GM23338 (cell line): Measurements from ENCODE around the gene FYN. TPM values are rescaled to one million over a fixed set of nuclear protein-coding genes. Genes with fewer than 3 reads are reported as not detected.

Source experiments
- ATAC-seq: fragments of 200-7000 bp; cut with Tn5 transposase; 3 replicates; pipeline ENCODE4 v1.9.1; 2020
- DNase-seq: peaks from one replicate; pipeline ENCODE4 v3.0.0-alpha.2; 2015; ENCODE audit warnings: low spot score
- H2AFZ ChIP-seq: fragments of 200-600 bp; sonication (generic); 2 replicates; pipeline ENCODE4 v1.8.0; 2016; ENCODE audit warnings: antibody characterized with exemption, mild to moderate bottlenecking, moderate library complexity
- H3F3A ChIP-seq: fragments of 200-600 bp; sonication (generic); replicated peaks from 2 replicates; pipeline ENCODE4 v1.8.0; 2017; ENCODE audit warnings: antibody characterized with exemption, mixed run types, low read depth
- H3K27ac ChIP-seq: fragments of 200-600 bp; sonication (generic); 2 replicates; pipeline ENCODE4 v1.6.1; 2016; ENCODE audit warnings: low read depth
- H3K27me3 ChIP-seq: fragments of 200-600 bp; sonication (generic); 2 replicates; pipeline ENCODE4 v1.8.0; 2016; ENCODE audit warnings: mild to moderate bottlenecking, mixed run types, moderate library complexity; ENCODE audit not compliant: insufficient read depth
- H3K36me3 ChIP-seq: fragments of 200-600 bp; sonication (generic); 2 replicates; pipeline ENCODE4 v1.8.0; 2016; ENCODE audit warnings: mild to moderate bottlenecking; ENCODE audit not compliant: insufficient read depth
- H3K4me1 ChIP-seq: fragments of 200-600 bp; sonication (generic); 2 replicates; pipeline ENCODE4 v1.8.0; 2016; ENCODE audit warnings: mild to moderate bottlenecking, moderate library complexity; ENCODE audit not compliant: insufficient read depth
- H3K4me2 ChIP-seq: fragments of 200-600 bp; sonication (generic); 2 replicates; pipeline ENCODE4 v1.7.1; 2017; ENCODE audit warnings: mixed run types
- H3K4me3 ChIP-seq: fragments of 200-600 bp; sonication (generic); 2 replicates; pipeline ENCODE4 v1.6.1; 2016; ENCODE audit warnings: mixed run types
- H3K79me2 ChIP-seq: fragments of 200-600 bp; sonication (generic); replicated peaks from 2 replicates; pipeline ENCODE4 v1.8.0; 2017; ENCODE audit warnings: mild to moderate bottlenecking; ENCODE audit not compliant: insufficient read depth
- H3K9me2 ChIP-seq: fragments of 200-600 bp; sonication (generic); 2 replicates; pipeline ENCODE4 v1.8.0; 2017; ENCODE audit not compliant: insufficient read depth
- H4K20me1 ChIP-seq: fragments of 200-600 bp; sonication (generic); replicated peaks from 2 replicates; pipeline ENCODE4 v1.8.0; 2017; ENCODE audit warnings: mild to moderate bottlenecking; ENCODE audit not compliant: insufficient read depth
- H3K27ac Mint-ChIP-seq: 2 replicates; pipeline ENCODE4 v1.8.0; 2020; ENCODE audit warnings: inconsistent platforms, mild to moderate bottlenecking, moderate library complexity, mixed read lengths
- H3K27me3 Mint-ChIP-seq: 3 replicates; pipeline ENCODE4 v1.8.0; 2022; ENCODE audit warnings: low read depth, mild to moderate bottlenecking, moderate library complexity, mixed read lengths, inconsistent platforms; ENCODE audit not compliant: insufficient read depth, poor library complexity
- H3K36me3 Mint-ChIP-seq: 3 replicates; pipeline ENCODE4 v1.8.0; 2021; ENCODE audit warnings: low read depth, mild to moderate bottlenecking, inconsistent platforms, moderate library complexity, mixed read lengths
- H3K4me1 Mint-ChIP-seq: 3 replicates; pipeline ENCODE4 v1.8.0; 2020; ENCODE audit warnings: mild to moderate bottlenecking, inconsistent platforms, mixed read lengths
- H3K4me3 Mint-ChIP-seq: 3 replicates; pipeline ENCODE4 v1.8.0; 2021; ENCODE audit warnings: moderate library complexity, mild to moderate bottlenecking, inconsistent platforms, mixed read lengths
- H3K9me3 Mint-ChIP-seq: 3 replicates; pipeline ENCODE4 v1.8.0; 2020; ENCODE audit warnings: moderate library complexity, mild to moderate bottlenecking, inconsistent platforms, mixed read lengths
- CREB1 ChIP-seq: fragments of 250-450 bp; sonication (Bioruptor Pico); IDR thresholded peaks from 2 replicates; pipeline ENCODE4 v1.5.0; 2020; ENCODE audit warnings: low read depth, mild to moderate bottlenecking, moderate library complexity
- EZH2 ChIP-seq: fragments of 200-600 bp; sonication (generic); IDR thresholded peaks from one replicate; pipeline ENCODE4 v1.8.0; 2017; ENCODE audit warnings: antibody characterized with exemption, mild to moderate bottlenecking, low read depth; ENCODE audit not compliant: unreplicated experiment
- EZH2phosphoT487 ChIP-seq: fragments of 200-600 bp; sonication (generic); IDR thresholded peaks from one replicate; pipeline ENCODE4 v1.8.1; 2018; ENCODE audit warnings: antibody characterized with exemption; ENCODE audit not compliant: unreplicated experiment
- JUNB ChIP-seq: IDR thresholded peaks from one replicate; pipeline ENCODE4 v1.6.1; 2016; ENCODE audit warnings: antibody characterized with exemption; ENCODE audit not compliant: unreplicated experiment
- NANOG ChIP-seq: IDR thresholded peaks from 2 replicates; pipeline ENCODE4 v1.6.1; 2016; ENCODE audit warnings: antibody characterized with exemption, borderline replicate concordance
- POLR2AphosphoS5 ChIP-seq: IDR thresholded peaks from 2 replicates; pipeline ENCODE4 v1.6.1; 2016; ENCODE audit warnings: antibody characterized with exemption, low read depth
- STAT1 ChIP-seq: IDR thresholded peaks from one replicate; pipeline ENCODE4 v1.6.1; 2016; ENCODE audit warnings: antibody characterized with exemption; ENCODE audit not compliant: unreplicated experiment
- ZNF114 ChIP-seq: fragments of 250-450 bp; sonication (Bioruptor Pico); IDR thresholded peaks from 2 replicates; pipeline ENCODE4 v1.5.0; 2020; ENCODE audit warnings: mild to moderate bottlenecking, moderate library complexity
- ZNF331 ChIP-seq: fragments of 250-450 bp; sonication (Bioruptor Pico); IDR thresholded peaks from 2 replicates; pipeline ENCODE4 v1.5.0; 2020; ENCODE audit warnings: low read depth, mild to moderate bottlenecking, moderate library complexity
- polyA plus RNA-seq: library from polyadenylated mRNA; unstranded; fragments of >200 nt; fragmentation: Nextera tagmentation; extraction: Ambion mirVana; gene quantifications from 2 replicates; pipeline ENCODE4 v1.2.1, GENCODE V29; 2016
- total RNA-seq: library from RNA; depleted of rRNA; stranded (reverse); fragments of >200 nt; shearing (Covaris generic); gene quantifications from 2 replicates; pipeline ENCODE4 v1.2.3, GENCODE V29; 2014
- TF ChIP-seq, protein P1 (sequence below): IDR thresholded peaks from one replicate; pipeline ENCODE4 v1.6.1; 2018; ENCODE audit warnings: antibody characterized with exemption; ENCODE audit not compliant: unreplicated experiment
- TF ChIP-seq, protein P2 (sequence below): fragments of 250-450 bp; sonication (Bioruptor Pico); IDR thresholded peaks from 2 replicates; pipeline ENCODE4 v1.5.0; 2020; ENCODE audit warnings: mild to moderate bottlenecking, moderate library complexity
- TF ChIP-seq, protein P3 (sequence below): IDR thresholded peaks from 2 replicates; pipeline ENCODE4 v1.6.1; 2016; ENCODE audit warnings: antibody characterized with exemption
- TF ChIP-seq, protein P4 (sequence below), 2 experiments: fragments of 200-600 bp in 1 of 2; sonication (generic) in 1 of 2; conservative IDR thresholded peaks; 2 replicates each; pipeline versions ENCODE4 v1.5.1 to v1.6.1; 2016 to 2017; ENCODE audit warnings: antibody characterized with exemption in 2 of 2, low read depth in 2 of 2, mild to moderate bottlenecking in 2 of 2, moderate library complexity in 1 of 2

FYN gene
- total and polyA plus RNA-seq, 2 experiments from 2014 or later = 46.8 to 143 TPM

DNA sequence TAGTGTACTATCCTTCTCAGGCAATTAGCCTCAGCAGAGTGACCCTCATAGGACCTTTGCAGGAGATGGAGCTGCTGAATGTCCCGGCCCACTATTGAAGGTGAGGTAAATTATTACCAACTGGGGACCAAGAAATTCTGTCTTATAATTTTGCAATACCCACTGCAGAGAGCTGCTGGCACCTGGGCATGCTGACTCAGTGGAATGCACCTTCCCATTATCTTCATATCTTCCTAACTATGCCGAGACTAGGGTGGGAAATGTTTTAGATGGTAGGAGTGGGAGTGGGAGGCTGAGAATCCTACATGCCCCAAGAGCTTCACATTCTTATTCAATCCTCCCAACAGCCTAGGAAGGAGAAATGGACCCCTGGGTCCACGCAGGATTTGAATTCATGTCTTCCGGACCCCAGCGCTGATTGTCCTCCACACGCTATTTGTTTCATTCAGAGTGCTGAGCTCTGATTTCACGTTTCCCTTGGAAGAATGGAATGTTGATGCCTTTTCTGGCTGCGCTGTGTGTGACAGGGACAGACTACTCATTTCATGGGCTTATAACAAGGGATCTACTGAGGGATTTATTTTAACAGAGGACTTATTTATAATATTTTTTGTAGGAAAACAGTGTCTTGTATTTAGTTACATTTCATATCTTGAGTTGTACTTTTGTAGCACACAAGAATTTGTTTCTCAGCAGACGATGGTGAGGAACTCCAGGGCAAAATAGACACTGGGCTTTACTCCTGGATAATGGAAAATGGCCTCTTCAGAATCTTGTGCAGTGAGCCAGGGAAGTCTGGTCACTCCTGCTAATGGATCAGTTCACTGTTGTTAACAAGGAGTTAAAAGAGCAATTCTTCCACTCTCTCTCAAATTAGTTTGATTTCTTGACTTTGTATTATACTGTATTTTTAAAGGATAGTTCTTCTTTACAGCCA lies 66.4 kb downstream of the FYN start:
- Histone ChIP-seq H2AFZ (no peak overlapping the region), H3K36me3 (no peaks in the 10 kb centered on the region), H3K4me2 (no peak overlapping the region), H3F3A (no peaks in the 10 kb centered on the region), H3K9me2 (no peaks in the 10 kb centered on the region), H3K4me1 (no peaks in the 10 kb centered on the region; the same call in 1 of the 2 replicates), H3K4me3 (no peak overlapping the region), H3K27ac (no peak overlapping the region), H3K79me2 (peaks cover 12% of the 10 kb centered on the region), H3K27me3 (no peaks in the 10 kb centered on the region), H4K20me1 (0 out of 2 replicates have a peak, but pooled peaks cover 16% of the 10 kb centered on the region)
- no peak for DNase-seq
- H3K4me1 Mint-ChIP-seq = peaks cover 30% of the 10 kb centered on the region
- H3K4me3 Mint-ChIP-seq = no peak overlapping the region
- no peaks in the 10 kb centered on the region for H3K9me3 Mint-ChIP-seq
- no peak for ATAC-seq
- no peak for TF ChIP-seq STAT1
- TF ChIP-seq, protein P1, sequence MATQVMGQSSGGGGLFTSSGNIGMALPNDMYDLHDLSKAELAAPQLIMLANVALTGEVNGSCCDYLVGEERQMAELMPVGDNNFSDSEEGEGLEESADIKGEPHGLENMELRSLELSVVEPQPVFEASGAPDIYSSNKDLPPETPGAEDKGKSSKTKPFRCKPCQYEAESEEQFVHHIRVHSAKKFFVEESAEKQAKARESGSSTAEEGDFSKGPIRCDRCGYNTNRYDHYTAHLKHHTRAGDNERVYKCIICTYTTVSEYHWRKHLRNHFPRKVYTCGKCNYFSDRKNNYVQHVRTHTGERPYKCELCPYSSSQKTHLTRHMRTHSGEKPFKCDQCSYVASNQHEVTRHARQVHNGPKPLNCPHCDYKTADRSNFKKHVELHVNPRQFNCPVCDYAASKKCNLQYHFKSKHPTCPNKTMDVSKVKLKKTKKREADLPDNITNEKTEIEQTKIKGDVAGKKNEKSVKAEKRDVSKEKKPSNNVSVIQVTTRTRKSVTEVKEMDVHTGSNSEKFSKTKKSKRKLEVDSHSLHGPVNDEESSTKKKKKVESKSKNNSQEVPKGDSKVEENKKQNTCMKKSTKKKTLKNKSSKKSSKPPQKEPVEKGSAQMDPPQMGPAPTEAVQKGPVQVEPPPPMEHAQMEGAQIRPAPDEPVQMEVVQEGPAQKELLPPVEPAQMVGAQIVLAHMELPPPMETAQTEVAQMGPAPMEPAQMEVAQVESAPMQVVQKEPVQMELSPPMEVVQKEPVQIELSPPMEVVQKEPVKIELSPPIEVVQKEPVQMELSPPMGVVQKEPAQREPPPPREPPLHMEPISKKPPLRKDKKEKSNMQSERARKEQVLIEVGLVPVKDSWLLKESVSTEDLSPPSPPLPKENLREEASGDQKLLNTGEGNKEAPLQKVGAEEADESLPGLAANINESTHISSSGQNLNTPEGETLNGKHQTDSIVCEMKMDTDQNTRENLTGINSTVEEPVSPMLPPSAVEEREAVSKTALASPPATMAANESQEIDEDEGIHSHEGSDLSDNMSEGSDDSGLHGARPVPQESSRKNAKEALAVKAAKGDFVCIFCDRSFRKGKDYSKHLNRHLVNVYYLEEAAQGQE = no peak
- TF ChIP-seq, protein P2, sequence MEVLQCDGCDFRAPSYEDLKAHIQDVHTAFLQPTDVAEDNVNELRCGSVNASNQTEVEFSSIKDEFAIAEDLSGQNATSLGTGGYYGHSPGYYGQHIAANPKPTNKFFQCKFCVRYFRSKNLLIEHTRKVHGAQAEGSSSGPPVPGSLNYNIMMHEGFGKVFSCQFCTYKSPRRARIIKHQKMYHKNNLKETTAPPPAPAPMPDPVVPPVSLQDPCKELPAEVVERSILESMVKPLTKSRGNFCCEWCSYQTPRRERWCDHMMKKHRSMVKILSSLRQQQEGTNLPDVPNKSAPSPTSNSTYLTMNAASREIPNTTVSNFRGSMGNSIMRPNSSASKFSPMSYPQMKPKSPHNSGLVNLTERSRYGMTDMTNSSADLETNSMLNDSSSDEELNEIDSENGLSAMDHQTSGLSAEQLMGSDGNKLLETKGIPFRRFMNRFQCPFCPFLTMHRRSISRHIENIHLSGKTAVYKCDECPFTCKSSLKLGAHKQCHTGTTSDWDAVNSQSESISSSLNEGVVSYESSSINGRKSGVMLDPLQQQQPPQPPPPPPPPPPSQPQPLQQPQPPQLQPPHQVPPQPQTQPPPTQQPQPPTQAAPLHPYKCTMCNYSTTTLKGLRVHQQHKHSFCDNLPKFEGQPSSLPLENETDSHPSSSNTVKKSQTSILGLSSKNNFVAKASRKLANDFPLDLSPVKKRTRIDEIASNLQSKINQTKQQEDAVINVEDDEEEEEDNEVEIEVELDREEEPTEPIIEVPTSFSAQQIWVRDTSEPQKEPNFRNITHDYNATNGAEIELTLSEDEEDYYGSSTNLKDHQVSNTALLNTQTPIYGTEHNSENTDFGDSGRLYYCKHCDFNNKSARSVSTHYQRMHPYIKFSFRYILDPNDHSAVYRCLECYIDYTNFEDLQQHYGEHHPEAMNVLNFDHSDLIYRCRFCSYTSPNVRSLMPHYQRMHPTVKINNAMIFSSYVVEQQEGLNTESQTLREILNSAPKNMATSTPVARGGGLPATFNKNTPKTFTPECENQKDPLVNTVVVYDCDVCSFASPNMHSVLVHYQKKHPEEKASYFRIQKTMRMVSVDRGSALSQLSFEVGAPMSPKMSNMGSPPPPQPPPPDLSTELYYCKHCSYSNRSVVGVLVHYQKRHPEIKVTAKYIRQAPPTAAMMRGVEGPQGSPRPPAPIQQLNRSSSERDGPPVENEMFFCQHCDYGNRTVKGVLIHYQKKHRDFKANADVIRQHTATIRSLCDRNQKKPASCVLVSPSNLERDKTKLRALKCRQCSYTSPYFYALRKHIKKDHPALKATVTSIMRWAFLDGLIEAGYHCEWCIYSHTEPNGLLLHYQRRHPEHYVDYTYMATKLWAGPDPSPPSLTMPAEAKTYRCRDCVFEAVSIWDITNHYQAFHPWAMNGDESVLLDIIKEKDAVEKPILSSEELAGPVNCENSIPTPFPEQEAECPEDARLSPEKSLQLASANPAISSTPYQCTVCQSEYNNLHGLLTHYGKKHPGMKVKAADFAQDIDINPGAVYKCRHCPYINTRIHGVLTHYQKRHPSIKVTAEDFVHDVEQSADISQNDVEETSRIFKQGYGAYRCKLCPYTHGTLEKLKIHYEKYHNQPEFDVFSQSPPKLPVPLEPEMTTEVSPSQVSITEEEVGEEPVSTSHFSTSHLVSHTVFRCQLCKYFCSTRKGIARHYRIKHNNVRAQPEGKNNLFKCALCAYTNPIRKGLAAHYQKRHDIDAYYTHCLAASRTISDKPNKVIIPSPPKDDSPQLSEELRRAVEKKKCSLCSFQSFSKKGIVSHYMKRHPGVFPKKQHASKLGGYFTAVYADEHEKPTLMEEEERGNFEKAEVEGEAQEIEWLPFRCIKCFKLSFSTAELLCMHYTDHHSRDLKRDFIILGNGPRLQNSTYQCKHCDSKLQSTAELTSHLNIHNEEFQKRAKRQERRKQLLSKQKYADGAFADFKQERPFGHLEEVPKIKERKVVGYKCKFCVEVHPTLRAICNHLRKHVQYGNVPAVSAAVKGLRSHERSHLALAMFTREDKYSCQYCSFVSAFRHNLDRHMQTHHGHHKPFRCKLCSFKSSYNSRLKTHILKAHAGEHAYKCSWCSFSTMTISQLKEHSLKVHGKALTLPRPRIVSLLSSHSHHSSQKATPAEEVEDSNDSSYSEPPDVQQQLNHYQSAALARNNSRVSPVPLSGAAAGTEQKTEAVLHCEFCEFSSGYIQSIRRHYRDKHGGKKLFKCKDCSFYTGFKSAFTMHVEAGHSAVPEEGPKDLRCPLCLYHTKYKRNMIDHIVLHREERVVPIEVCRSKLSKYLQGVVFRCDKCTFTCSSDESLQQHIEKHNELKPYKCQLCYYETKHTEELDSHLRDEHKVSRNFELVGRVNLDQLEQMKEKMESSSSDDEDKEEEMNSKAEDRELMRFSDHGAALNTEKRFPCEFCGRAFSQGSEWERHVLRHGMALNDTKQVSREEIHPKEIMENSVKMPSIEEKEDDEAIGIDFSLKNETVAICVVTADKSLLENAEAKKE = no peak
- TF ChIP-seq EZH2 = no peak
- TF ChIP-seq, protein P3, sequence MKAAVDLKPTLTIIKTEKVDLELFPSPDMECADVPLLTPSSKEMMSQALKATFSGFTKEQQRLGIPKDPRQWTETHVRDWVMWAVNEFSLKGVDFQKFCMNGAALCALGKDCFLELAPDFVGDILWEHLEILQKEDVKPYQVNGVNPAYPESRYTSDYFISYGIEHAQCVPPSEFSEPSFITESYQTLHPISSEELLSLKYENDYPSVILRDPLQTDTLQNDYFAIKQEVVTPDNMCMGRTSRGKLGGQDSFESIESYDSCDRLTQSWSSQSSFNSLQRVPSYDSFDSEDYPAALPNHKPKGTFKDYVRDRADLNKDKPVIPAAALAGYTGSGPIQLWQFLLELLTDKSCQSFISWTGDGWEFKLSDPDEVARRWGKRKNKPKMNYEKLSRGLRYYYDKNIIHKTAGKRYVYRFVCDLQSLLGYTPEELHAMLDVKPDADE = no peak
- no peak for TF ChIP-seq POLR2AphosphoS5
- no peak for TF ChIP-seq CREB1 (CRISPR knock-in tag)
- TF ChIP-seq, protein P4, sequence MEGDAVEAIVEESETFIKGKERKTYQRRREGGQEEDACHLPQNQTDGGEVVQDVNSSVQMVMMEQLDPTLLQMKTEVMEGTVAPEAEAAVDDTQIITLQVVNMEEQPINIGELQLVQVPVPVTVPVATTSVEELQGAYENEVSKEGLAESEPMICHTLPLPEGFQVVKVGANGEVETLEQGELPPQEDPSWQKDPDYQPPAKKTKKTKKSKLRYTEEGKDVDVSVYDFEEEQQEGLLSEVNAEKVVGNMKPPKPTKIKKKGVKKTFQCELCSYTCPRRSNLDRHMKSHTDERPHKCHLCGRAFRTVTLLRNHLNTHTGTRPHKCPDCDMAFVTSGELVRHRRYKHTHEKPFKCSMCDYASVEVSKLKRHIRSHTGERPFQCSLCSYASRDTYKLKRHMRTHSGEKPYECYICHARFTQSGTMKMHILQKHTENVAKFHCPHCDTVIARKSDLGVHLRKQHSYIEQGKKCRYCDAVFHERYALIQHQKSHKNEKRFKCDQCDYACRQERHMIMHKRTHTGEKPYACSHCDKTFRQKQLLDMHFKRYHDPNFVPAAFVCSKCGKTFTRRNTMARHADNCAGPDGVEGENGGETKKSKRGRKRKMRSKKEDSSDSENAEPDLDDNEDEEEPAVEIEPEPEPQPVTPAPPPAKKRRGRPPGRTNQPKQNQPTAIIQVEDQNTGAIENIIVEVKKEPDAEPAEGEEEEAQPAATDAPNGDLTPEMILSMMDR (conservative IDR thresholded peaks at IDR 0.05; ENCODE audit: low read depth in 2 of 2) = no peak
- TF ChIP-seq JUNB = no peak
- TF ChIP-seq ZNF114 = no peak
- no peak for TF ChIP-seq EZH2phosphoT487
- TF ChIP-seq ZNF331 (CRISPR knock-in tag) = no peak
- no peak for TF ChIP-seq NANOG
- H3K36me3 Mint-ChIP-seq = no peaks in the 10 kb centered on the region
- peaks cover 11% of the 10 kb centered on the region for H3K27me3 Mint-ChIP-seq
- no peak overlapping the region for H3K27ac Mint-ChIP-seq
